Posterior vena cava (tissue), 2 donors: Measurements from ENCODE around the gene HCRT. TPM values are rescaled to one million over a fixed set of nuclear protein-coding genes. Genes with fewer than 3 reads are reported as not detected.
"Not testable (repeated sequence)": the region's sequence is repeated elsewhere in the genome, so short reads cannot be mapped to it uniquely, and the experiment has no call there.

Experiments used
- DNase-seq: peaks from one replicate; pipeline ENCODE4 v3.0.0-alpha.2; 2020; ENCODE audit warnings: low spot score
- intact Hi-C, 2 donors: fragments of 100-400 bp; cut with DNase I; formaldehyde crosslinking; loops; one replicate each; pipeline versions ENCODE4 v1.14.1 to v1.14.2; 2022 to 2023
- total RNA-seq, 2 donors: library from RNA; stranded (reverse); fragmentation: NEBNext Ultra II Directional; extraction: Animal tissue kit (Norgen Biotek cat#: 25700); gene quantifications; one replicate each; pipeline ENCODE4 v1.2.1, GENCODE V29; 2021
- donor health status: DM: yes; HTN: yes; CAD: no.
- donor health status: DM: yes; HTN: yes; CAD: no.

Gene HCRT
- total RNA-seq, 2 donors from 2014 or later = not detected

DNA sequence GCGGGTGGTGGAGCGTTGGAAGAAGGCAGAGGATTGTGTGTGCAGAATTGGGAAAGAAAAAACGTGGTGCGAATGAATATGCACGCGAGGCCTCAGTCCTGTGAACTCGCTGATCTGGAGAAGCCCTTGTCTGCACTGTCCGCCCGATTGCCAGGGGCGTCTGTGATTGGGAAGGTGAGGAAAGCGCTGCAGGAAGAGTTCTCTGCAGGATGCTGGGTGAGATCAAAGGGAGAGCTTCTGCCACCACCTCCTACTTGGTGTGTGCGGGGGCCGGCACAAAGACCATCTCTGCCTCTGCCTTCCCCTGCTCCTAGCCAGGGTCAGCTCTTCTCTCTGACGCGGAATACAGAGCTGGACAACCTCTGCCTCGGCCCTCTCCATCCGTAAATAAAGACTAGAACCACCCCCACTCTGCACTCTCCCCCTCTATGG lies 29.6 kb downstream of the HCRT start:
- intact Hi-C loops = no loop called here
- no peak for DNase-seq

DNA sequence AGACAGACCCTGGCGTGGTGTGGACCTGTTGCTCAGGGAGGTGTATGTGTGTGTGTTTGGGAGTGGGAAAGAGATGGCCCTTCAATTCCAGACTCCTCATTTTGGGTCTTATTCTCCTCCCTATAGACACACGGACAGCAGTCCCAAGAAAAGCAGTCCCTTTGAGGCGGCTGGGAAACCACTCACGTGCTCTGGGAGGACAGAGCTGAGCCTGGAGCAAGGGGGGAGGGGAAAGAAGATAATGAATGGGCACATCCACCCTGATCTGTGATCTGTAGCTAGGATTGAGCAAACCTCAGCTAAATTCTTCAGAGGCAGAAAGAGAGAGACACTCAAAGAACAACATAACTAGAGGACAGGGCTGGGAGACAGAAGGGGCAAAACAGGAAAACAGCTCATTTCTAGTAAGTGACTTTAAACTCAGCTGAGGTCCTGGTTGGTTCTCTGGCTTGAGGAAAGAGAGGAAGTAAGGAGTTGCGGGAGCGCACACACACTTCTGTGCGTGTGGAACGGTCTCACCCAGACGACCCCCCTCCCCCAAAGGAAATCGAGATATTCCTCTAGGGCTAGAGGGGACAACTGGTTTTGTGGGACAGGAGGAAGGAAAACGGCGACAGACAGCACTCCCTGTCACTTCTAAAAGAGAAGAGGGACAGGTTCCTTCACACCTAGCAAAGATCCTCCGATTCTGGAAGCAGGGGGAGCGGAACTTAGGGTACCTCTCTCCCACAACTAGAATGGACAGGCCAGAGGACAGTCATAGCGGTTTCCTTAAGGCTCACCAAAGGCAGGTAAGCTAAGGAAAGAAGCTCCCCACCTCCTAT lies 31.1 kb downstream of the HCRT start:
- intact Hi-C loops = no loop called here
- no peak for DNase-seq

DNA sequence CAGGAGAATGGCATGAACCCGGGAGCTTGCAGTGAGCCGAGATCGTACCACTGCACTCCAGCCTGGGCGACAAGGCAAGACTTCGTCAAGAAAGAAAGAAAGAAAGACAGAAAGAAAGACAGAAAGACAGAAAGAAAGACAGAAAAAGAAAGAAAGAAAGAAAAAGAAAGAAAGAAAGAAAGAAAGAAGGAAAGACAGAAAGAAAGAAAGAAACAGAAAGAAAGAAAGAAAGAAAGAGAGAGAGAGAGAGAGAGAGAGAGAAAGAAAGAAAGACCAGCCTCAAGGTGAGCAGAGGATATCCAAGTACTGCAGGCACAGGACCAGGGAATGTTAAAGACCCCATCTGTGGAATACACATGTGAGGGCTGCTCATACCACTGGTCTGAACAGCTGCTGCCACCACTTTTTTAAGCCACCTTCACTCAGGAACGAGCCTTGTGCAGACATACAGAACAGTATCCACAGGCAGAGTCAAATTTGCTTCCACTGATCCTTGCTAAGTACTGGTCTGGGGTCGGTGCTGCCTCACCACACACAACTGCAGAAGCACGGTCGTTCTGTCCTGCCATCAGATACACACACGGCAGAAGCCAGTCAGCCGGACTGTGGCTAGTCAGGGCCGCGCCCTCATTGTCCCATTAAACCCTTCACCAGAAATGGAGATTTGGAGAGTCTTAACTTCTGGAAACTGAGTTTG lies 38.2 kb downstream of the HCRT start:
- intact Hi-C loops = no loop called here
- no peak for DNase-seq

DNA sequence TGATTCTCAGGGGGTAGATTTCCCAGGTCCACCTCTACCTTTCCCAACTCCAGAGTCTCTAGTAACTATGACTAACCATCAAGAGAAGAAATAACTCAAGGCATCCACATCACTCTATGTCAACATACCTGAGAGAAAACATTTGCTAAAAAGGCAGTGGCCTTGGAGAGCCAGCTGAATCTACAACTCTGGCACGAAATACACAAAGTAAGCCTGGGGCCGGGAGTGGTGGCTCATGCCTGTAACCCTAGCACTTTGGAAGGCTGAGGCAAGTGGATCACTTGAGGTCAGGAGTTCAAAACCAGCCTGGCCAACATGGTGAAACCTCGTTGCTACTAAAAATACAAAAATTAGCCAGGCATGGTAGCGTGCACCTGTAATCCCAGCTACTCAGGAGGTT lies 42.1 kb downstream of the HCRT start:
- intact Hi-C loops, DNase-seq: not testable (repeated sequence)

DNA sequence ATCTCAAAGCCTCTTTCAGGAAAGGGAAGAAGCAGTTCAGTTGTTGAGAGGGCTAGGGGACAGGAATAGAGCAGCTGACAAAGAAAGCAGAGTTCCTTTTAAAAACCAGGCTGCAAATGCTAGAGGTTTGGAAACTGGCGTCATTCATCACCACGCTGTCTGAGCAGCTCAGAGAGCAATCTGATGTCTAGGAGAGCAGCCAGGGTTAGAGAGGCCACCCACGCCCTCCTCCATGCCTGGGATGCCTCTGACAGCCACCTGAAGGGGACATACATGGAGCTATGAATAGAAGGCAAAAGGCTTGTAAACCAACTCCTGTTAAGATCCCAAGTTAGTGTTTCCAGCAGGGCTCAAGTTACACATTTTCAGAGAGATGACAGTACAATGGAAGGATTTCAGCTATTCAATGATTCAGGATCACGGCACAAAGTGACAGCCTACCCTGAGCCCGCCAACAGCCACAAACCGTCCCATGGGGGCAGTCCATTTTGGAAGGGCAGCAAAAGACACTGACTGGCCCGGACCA lies 42.8 kb downstream of the HCRT start:
- intact Hi-C loops = no loop called here
- DNase-seq = no peak

DNA sequence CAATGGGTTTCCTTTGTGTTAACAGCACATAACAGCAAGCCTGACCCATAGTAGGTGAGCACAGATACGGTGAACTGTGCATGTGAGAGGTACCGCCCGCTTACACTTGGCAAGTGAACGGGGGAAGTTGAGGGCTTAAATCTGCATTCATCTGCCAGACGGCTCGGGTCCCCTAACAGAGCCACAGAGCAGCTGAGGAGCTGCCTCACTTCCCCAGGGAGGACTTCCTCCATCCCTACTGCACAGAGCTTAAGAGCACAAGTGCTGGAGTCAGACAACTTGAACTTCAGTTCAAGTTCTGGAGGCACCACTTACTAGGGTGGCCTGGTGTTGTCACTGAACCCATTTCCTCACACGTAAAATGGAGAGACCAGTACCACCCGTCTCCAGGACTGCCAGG lies 43.9 kb downstream of the HCRT start:
- intact Hi-C loops = no loop called here
- DNase-seq = no peak

DNA sequence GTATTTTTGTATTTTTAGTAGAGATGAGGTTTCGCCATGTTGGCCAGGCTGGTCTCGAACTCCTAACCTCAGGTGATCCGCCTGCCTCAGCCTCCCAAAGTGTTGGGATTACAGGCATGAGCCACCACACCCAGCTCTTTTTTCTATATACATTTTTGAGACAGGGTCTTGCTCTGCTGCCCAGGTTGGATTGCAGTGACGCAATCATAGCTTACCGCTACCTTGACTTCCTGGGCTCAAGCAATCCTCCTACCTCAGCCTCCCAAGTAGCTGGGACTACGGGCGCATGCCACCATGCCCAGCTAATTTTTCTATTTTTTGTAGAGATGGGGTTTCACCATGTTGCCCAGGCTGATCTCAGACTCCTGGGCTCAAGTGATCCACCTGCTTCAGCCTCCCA lies 44.6 kb downstream of the HCRT start:
- intact Hi-C loops, DNase-seq: not testable (repeated sequence)

DNA sequence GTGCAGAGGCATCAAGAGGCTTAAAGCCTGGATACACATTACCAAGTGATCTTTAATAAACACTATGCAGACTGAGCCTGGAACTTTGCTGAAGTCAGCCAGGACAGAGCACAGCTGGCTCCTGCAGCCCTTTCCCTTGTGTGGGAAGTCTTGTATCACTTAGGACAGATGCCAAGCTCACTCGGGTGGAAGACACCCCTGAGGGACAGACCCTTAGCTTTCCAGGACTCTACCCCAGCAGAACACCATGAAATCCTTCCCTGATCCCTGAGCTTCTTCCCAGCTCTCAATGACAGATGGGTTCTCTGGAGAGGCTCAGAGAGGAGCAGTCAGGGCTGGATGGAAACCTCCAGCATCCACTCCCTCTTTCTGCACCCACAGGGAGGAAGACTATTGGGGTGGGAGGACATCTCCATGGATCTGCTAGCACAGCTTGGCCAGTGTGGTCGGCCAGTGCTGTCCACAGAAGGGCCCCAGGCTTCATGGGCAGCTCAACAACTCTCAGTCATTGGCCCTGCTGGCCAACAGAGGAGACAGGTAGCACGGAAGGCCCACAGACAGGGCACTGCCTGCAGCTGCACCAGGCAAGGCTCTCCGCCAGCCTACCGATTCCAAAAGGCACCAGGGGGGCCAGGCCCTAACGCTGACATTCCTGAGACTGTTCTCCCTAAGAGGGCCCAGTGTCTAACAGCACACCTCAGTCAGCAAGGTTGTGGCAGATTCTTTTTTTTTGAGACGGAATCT lies 46.3 kb downstream of the HCRT start:
- intact Hi-C loops = no loop called here
- no peak for DNase-seq

DNA sequence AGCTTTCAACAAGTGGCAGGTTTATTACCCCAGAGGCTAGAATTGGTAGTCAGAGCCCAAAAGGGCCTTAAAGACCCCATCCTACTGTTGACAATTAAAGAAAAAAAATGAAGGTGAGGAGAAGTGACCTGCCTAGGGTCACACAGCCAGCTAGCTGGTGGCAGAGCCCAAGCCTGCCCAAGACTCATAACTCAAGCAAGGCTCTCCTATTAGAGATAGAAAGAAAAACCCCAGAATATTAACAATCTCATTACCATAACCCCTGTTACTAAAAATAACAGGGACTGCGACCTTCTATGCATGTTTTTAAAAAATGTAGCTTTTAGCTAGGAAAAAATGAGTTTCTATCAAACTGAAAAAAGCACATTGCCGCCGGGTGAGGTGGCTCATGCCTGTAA lies 48.6 kb downstream of the HCRT start:
- intact Hi-C loops = no loop called here

DNA sequence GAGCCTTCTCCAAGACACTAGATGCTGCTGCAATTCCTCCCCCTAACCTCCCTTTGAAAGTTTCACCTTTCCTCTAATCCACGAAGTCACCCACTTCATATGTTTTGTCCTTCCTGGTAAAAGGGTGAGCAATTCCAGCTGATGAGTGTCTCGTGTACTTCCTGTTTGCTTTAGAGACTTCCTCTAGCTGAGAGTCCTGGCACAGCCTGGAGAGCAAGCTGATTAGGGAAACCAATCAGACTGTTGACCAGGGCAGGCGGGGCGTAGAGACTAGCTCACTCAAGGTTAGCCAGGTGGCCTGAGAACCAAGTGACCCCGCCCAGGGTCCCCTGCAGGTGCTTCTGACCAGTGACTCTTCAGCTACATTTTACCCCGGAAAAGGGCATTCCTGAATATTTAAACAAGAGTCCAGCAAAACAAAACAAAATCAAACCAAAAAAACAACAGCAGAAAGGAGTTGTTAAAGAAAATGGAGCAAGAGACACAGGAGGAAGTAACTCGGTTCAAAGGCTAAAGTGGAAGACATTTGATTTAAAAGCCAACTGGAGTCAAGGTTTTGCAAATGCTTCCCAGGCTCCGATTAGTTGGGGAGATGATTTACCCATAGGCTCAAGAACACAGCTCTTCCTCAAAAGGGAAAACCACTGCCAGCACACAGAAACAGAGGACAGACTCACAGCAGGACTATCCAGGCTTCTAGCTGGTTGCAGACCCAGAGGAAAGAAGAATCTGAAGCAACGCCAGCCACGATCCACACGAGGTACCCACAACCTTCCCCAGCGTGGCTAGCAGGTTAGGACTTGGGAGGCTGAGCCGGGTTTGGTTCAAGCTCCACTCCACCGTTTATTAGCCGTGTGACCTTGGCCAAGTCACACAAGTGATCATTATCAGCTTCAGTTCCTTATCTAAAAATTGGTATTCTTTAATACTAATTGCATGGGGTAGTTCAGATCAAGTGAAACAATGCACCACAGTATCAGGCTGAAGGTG lies 49.3 kb downstream of the HCRT start:
- intact Hi-C loops = no loop called here
- no peak for DNase-seq

More for the DNA sequence above, 48.6 kb downstream of the HCRT start:
- DNase-seq = no peak

DNA sequence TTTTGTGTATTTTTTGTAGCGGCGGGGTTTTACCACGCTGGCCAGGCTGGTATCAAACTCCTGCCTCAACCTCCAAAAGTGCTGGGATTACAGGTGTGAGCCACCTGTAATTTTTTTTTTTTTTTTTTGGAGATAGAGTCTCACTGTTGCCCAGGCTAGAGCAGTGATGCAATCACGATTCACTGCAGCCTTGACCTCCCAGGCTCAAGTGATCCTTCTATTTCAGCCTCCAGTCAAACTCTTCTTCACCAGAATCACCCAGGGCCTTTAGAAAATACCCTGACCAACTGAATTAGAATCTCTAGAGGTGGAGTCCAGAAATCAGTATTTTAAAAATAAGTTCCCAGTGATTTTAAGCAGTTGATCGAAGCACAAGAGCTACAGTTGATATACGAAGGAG lies 50.1 kb downstream of the HCRT start:
- no peak for DNase-seq
- intact Hi-C loops = no loop called here

Other genes starting within 250 kb of the HCRT start
- gene CNP, start 218.7 kb downstream of the HCRT start, total RNA-seq = 10 to 100 TPM; 53.6 to 53.9 TPM
- 10 to 100 TPM; 57.0 TPM for gene DNAJC7, start 168.0 kb downstream of the HCRT start, total RNA-seq
- 10 to 100 TPM; 28.3 TPM for gene NKIRAS2, start 165.4 kb downstream of the HCRT start, total RNA-seq
- under 1 TPM; 0.33 to 0.93 TPM for gene C17orf113, start 134.9 kb downstream of the HCRT start, total RNA-seq
- gene ZNF385C, start 87.0 kb downstream of the HCRT start, total RNA-seq = under 1 TPM; 0.19 to 0.23 TPM
- gene DHX58, start 72.7 kb downstream of the HCRT start, total RNA-seq = 10 to 100 TPM in 1 of 2 donors, 1 to 10 TPM in 1; 9.9 to 13.0 TPM
- 10 to 100 TPM; 19.1 to 25.1 TPM for gene KAT2A, start 64.1 kb downstream of the HCRT start, total RNA-seq
- gene HSPB9, start 62.6 kb downstream of the HCRT start, total RNA-seq = not detected
- gene RAB5C, start 30.5 kb downstream of the HCRT start, total RNA-seq = 100 to 1,000 TPM; 116 to 122 TPM
- under 1 TPM; 0.23 to 0.33 TPM for gene KCNH4, start 4.3 kb downstream of the HCRT start, total RNA-seq
- 10 to 100 TPM; 14.5 to 16.6 TPM for gene GHDC, start 9.0 kb upstream of the HCRT start, total RNA-seq
- 10 to 100 TPM; 88.6 to 96.3 TPM for gene STAT5B, start 90.9 kb upstream of the HCRT start, total RNA-seq
- gene STAT5A, start 103.0 kb upstream of the HCRT start, total RNA-seq = 10 to 100 TPM; 30.7 to 37.6 TPM
- 100 to 1,000 TPM; 230 to 241 TPM for gene STAT3, start 203.0 kb upstream of the HCRT start, total RNA-seq
- gene CAVIN1, start 237.8 kb upstream of the HCRT start, total RNA-seq = 100 to 1,000 TPM; 733 to 737 TPM